Astrocyte (in vitro differentiated cells and primary cell): Measurements from ENCODE around the gene TOMM22. TPM values are rescaled to one million over a fixed set of nuclear protein-coding genes. Genes with fewer than 3 reads are reported as not detected.

Experiments used
- DNase-seq: peaks from one replicate; pipeline ENCODE4 v3.0.0-alpha.2; 2010; ENCODE audit warnings: low read depth
- FAIRE-seq: peaks from 2 replicates; lab custom pipeline; 2011; peaks lifted over from hg19 to GRCh38; lab: Jason Lieb, UNC
- H2AFZ ChIP-seq: 2 replicates; pipeline ENCODE4 v1.6.0; 2012; ENCODE audit warnings: low read depth, low read length, inconsistent platforms
- H3K27ac ChIP-seq: 2 replicates; pipeline ENCODE4 v1.5.1; 2011; ENCODE audit warnings: low read depth, low read length, inconsistent platforms
- H3K27me3 ChIP-seq: 2 replicates; pipeline ENCODE4 v1.6.0; 2011; ENCODE audit warnings: low read length, inconsistent platforms; ENCODE audit not compliant: insufficient read depth
- H3K36me3 ChIP-seq: 2 replicates; pipeline ENCODE4 v1.5.1; 2011; ENCODE audit warnings: low read length, inconsistent platforms; ENCODE audit not compliant: insufficient read depth
- H3K4me1 ChIP-seq: 2 replicates; pipeline ENCODE4 v1.5.1; 2011; ENCODE audit warnings: low read length, inconsistent platforms; ENCODE audit not compliant: insufficient read depth
- H3K4me2 ChIP-seq: 2 replicates; pipeline ENCODE4 v1.6.0; 2012; ENCODE audit warnings: low read length, inconsistent platforms
- H3K4me3 ChIP-seq: 2 replicates; pipeline ENCODE4 v1.5.1; 2011; ENCODE audit warnings: low read depth, mild to moderate bottlenecking, low read length, inconsistent platforms; ENCODE audit not compliant: insufficient read depth
- H3K79me2 ChIP-seq: 2 replicates; pipeline ENCODE4 v1.6.0; 2012; ENCODE audit warnings: mild to moderate bottlenecking, low read length, inconsistent platforms; ENCODE audit not compliant: insufficient read depth
- H3K9ac ChIP-seq: 2 replicates; pipeline ENCODE4 v1.6.0; 2012; ENCODE audit warnings: mild to moderate bottlenecking, low read length, inconsistent platforms
- H3K9me3 ChIP-seq: 2 replicates; pipeline ENCODE4 v1.5.1; 2012; ENCODE audit warnings: low read depth, mild to moderate bottlenecking, low read length, inconsistent platforms; ENCODE audit not compliant: insufficient read depth
- H4K20me1 ChIP-seq: 2 replicates; pipeline ENCODE4 v1.6.0; 2012; ENCODE audit warnings: low read length, inconsistent platforms; ENCODE audit not compliant: insufficient read depth
- H3K27ac Mint-ChIP-seq: one replicate; pipeline ENCODE4 v1.8.0; 2021; ENCODE audit warnings: mild to moderate bottlenecking, mixed read lengths; ENCODE audit not compliant: unreplicated experiment
- H3K27me3 Mint-ChIP-seq: one replicate; pipeline ENCODE4 v1.8.0; 2021; ENCODE audit warnings: low read depth, mixed read lengths; ENCODE audit not compliant: unreplicated experiment
- H3K36me3 Mint-ChIP-seq: one replicate; pipeline ENCODE4 v1.8.0; 2021; ENCODE audit warnings: low read depth, mixed read lengths; ENCODE audit not compliant: unreplicated experiment
- H3K4me1 Mint-ChIP-seq: one replicate; pipeline ENCODE4 v1.8.0; 2021; ENCODE audit warnings: low read depth, mixed read lengths; ENCODE audit not compliant: unreplicated experiment
- H3K4me3 Mint-ChIP-seq: one replicate; pipeline ENCODE4 v1.8.0; 2021; ENCODE audit warnings: mild to moderate bottlenecking, moderate library complexity, mixed read lengths; ENCODE audit not compliant: unreplicated experiment
- H3K9me3 Mint-ChIP-seq: one replicate; pipeline ENCODE4 v1.8.0; 2021; ENCODE audit warnings: mild to moderate bottlenecking, mixed read lengths; ENCODE audit not compliant: unreplicated experiment
- EZH2 ChIP-seq: IDR thresholded peaks from 2 replicates; pipeline ENCODE4 v1.6.1; 2012; ENCODE audit warnings: mild to moderate bottlenecking, low read length, inconsistent platforms; ENCODE audit not compliant: insufficient read depth
- total RNA-seq: library from RNA; stranded (reverse); gene quantifications from 2 replicates; pipeline ENCODE4 v1.2.1, GENCODE V29; 2021
- TF ChIP-seq, protein P1 (sequence below): IDR thresholded peaks from 2 replicates; pipeline ENCODE4 v1.5.1; 2011; ENCODE audit warnings: low read depth, mild to moderate bottlenecking, inconsistent platforms, low read length, moderate library complexity; ENCODE audit not compliant: insufficient read depth

TOMM22 gene
- total RNA-seq, 1 donor from 2014 or later, result 77.8 TPM

DNA sequence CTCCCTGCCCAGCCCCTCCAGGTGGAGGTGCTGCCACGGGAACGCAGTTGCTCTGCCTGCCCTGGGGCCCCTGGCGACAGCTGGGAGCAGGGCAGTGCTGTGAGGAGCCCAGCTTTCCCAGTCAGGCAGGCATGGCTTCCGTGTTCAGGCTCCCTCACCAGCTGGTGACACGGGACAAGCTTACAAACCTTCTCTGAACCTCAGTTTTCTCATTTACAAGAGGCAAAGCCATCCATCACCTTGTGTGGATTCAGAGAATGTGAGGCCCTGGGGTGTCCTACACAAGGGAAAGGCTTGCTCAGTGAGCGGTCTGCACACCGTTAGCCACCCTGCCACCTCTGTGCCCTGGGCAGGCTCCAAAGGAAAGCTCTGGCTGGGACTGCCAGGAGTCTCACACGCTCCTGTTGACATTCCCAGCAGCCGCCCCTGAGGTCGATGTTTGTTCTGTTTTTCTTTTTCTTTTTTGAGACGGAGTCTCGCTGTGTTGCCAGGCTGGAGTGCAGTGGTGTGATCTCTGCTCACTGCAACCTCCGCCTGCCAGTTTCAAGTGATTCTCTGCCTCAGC is 50.6 kb downstream of the TOMM22 start:
- H3K27ac ChIP-seq, result no peak overlapping the region
- H3K9ac ChIP-seq, result no peak overlapping the region
- peak overlapping the region; percentile 66 for H3K4me3 Mint-ChIP-seq
- H3K9me3 ChIP-seq, result no peaks in the 10 kb centered on the region
- peaks cover 20% of the 10 kb centered on the region for H3K36me3 ChIP-seq
- no peaks in the 10 kb centered on the region for H3K9me3 Mint-ChIP-seq
- no peaks in the 10 kb centered on the region for H3K79me2 ChIP-seq
- H2AFZ ChIP-seq, result no peak overlapping the region
- H3K4me3 ChIP-seq, result no peak overlapping the region
- peaks cover 5% of the 10 kb centered on the region for H3K4me1 Mint-ChIP-seq
- H3K36me3 Mint-ChIP-seq, result peaks cover 12% of the 10 kb centered on the region
- TF ChIP-seq, protein P1, sequence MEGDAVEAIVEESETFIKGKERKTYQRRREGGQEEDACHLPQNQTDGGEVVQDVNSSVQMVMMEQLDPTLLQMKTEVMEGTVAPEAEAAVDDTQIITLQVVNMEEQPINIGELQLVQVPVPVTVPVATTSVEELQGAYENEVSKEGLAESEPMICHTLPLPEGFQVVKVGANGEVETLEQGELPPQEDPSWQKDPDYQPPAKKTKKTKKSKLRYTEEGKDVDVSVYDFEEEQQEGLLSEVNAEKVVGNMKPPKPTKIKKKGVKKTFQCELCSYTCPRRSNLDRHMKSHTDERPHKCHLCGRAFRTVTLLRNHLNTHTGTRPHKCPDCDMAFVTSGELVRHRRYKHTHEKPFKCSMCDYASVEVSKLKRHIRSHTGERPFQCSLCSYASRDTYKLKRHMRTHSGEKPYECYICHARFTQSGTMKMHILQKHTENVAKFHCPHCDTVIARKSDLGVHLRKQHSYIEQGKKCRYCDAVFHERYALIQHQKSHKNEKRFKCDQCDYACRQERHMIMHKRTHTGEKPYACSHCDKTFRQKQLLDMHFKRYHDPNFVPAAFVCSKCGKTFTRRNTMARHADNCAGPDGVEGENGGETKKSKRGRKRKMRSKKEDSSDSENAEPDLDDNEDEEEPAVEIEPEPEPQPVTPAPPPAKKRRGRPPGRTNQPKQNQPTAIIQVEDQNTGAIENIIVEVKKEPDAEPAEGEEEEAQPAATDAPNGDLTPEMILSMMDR, result no peak
- no peak for TF ChIP-seq EZH2
- H3K27ac Mint-ChIP-seq, result no peak overlapping the region
- H3K4me2 ChIP-seq, result no peak overlapping the region
- no peaks in the 10 kb centered on the region for H3K4me1 ChIP-seq
- peaks cover 35% of the 10 kb centered on the region for H4K20me1 ChIP-seq
- FAIRE-seq, result no peak
- no peak for DNase-seq
- no peaks in the 10 kb centered on the region for H3K27me3 Mint-ChIP-seq
- H3K27me3 ChIP-seq, result no peaks in the 10 kb centered on the region

DNA sequence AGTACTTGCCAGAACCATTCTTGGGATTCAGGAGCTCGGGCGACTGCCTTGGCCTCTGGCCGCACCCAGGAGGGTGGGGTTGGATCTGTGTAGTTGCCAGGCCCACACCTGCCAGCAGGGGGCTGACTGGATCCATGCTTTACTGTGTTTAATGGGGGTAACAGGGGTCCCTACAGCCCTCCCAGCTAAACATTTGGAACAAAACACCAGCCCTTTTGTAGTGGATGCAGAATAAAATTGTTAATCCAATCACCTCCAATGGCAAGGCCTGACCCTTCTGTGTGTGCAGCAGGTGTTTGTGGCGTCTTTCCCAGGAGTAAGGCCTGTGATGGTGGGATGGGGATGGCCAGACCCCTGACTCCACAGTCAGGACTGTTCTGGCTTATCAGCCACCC is 51.6 kb downstream of the TOMM22 start:
- H3K9ac ChIP-seq, result no peak overlapping the region
- H3K27me3 Mint-ChIP-seq, result no peaks in the 10 kb centered on the region
- H3K27me3 ChIP-seq, result no peaks in the 10 kb centered on the region
- H3K9me3 ChIP-seq, result no peaks in the 10 kb centered on the region
- peaks cover 7% of the 10 kb centered on the region for H3K4me1 Mint-ChIP-seq
- H3K27ac Mint-ChIP-seq, result peak overlapping the region; percentile 18
- DNase-seq (no peak), FAIRE-seq (no peak)
- no peaks in the 10 kb centered on the region for H3K9me3 Mint-ChIP-seq
- H3K79me2 ChIP-seq, result no peaks in the 10 kb centered on the region
- no peak overlapping the region for H3K27ac ChIP-seq
- no peak for TF ChIP-seq EZH2
- TF ChIP-seq, protein P1, result peak; percentile 74
- H3K4me3 Mint-ChIP-seq, result no peak overlapping the region
- no peak overlapping the region for H3K4me2 ChIP-seq
- peaks cover 3% of the 10 kb centered on the region for H3K4me1 ChIP-seq
- no peak overlapping the region for H3K4me3 ChIP-seq
- peaks cover 38% of the 10 kb centered on the region for H4K20me1 ChIP-seq
- H3K36me3 Mint-ChIP-seq, result peaks cover 18% of the 10 kb centered on the region
- H3K36me3 ChIP-seq, result peaks cover 19% of the 10 kb centered on the region
- no peak overlapping the region for H2AFZ ChIP-seq

DNA sequence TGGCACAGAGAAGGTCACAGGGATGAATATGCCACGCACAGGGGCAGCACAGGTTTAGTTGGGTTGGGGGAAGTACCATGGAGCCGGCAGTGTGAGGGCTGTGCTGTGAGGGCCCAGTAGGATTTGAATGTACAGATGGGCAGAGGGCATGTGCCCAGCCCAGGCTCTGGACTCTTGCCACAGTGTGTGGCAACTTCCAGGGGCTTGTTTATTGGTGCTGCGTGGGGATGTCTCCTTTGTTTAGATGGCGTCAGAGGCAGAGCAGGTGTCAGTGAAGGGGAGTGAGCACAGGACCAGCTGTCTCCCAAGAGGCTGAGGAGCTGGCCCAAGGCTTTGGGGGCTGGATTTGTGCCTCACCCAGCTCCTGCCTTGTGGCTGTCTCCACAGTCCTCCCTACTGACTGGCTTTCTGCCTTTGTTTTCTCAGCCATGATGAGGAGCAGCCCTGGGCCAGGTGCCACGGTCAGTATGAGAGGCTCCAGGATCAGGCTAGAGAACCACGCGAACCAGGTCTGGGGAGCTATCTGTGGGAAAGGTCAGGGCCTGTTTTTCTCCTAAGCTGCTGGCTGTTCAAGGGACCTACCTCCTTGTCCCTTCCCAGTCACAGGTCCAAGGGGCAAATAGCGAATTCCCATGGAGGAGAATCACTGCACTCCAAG is 52.1 kb downstream of the TOMM22 start:
- TF ChIP-seq, protein P1, result no peak
- no peak for TF ChIP-seq EZH2
- H3K9ac ChIP-seq, result no peak overlapping the region
- peaks cover 38% of the 10 kb centered on the region for H4K20me1 ChIP-seq
- Mint-ChIP-seq H3K27ac (no peak overlapping the region), H3K36me3 (peaks cover 20% of the 10 kb centered on the region), H3K27me3 (no peaks in the 10 kb centered on the region), H3K4me1 (peaks cover 7% of the 10 kb centered on the region), H3K9me3 (no peaks in the 10 kb centered on the region), H3K4me3 (no peak overlapping the region)
- no peaks in the 10 kb centered on the region for H3K9me3 ChIP-seq
- H3K4me3 ChIP-seq, result no peak overlapping the region
- no peak for DNase-seq
- H3K27ac ChIP-seq, result no peak overlapping the region
- peaks cover 23% of the 10 kb centered on the region for H3K36me3 ChIP-seq
- FAIRE-seq, result no peak
- no peak overlapping the region for H3K4me2 ChIP-seq
- H3K79me2 ChIP-seq, result no peaks in the 10 kb centered on the region
- H2AFZ ChIP-seq, result no peak overlapping the region
- no peaks in the 10 kb centered on the region for H3K27me3 ChIP-seq
- H3K4me1 ChIP-seq, result peaks cover 3% of the 10 kb centered on the region
